Globus pallidus (tissue), 1 donor: ENCODE measurements around the gene OR52N5.

ENCODE experiments used
- DNase-seq: peaks from one replicate; pipeline ENCODE4 v3.0.0-alpha.2; 2015; ENCODE audit warnings: low spot score

Gene OR52N5

DNA sequence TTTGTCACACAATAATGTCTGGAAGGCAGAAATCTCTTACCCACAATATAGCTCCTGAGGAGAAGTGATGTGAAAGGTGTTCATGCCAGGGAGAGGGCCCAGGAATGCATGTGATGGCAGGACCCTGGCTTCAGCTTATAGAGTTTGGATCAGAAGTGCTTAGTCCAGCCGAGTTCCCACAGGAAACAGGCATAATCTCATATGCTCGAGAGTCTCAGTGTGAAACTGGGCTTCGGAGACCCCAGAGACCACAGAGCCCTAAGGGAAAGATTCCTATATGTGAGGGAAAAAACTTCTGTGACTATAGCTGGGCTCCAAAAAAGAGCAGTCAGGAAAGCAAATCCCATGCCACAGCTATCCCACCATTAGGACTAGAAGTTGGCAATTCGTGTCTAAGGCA lies at the start of gene OR52N5:
OR52N5 (minus strand) TSS at position 101 of the 400 bp plus-strand sequence. CDS start 4,721 bp downstream, outside the sequence.
- no peak for DNase-seq

DNA sequence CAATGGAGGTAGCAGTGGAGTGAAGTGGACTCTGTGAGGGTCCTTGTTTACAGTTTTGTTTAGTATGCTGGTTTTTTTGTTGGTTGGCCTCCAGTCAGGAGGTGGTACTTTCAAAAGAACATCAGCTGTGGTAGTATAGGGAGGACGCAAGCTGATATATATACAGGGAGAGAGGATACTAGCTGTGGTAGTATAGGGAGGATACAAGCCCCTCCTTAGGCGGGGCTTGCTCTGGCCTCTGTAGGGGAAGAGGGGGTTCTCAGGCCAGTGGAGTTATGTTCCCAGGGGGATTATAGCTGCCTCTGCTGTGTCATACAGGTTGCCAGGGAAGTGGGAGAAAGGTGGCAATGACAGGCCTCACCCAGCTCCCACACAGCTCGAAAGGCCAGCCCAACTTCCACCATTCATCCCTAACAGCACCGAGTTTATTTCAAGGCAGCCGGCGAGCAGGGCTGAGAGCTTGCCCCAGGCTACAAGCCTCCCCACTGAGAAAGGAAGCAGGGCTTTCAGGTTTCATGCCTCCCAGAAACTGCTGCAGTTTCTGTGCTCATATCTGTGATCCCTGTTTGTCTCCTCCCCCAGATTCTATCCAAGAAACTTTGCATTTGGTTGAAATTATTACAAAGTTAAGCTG lies 48.2 kb upstream of the OR52N5 start:
- no peak for DNase-seq

DNA sequence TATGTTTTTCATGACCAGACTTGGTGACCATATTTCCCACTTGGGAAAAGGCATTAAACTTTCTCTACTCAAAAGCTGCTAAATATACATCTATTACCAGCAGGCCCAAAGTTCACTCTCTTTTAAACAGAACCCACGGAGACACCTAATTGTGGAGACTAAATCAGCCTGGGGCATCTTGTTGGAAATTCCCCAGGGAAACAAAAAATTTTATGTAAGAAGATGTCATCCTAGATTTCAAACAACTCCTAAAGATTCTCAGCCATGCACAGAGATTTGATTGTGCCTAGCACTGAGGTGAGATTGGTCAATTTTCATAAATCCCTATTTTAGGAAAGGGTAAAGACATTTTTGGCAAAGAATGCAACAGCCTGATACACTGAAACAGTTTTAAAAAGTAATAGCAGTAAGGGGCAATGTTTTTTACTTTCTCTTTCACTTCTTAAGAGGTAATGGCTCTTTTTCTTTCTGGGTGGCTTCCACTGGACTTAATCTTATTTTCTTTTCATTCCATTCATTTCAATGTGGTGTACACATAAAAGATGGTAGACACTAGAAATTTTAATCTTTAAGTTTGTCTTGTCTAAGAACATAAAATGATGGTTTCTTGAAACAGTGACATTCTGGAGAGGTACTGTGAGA lies 35.2 kb upstream of the OR52N5 start:
- DNase-seq, result no peak

DNA sequence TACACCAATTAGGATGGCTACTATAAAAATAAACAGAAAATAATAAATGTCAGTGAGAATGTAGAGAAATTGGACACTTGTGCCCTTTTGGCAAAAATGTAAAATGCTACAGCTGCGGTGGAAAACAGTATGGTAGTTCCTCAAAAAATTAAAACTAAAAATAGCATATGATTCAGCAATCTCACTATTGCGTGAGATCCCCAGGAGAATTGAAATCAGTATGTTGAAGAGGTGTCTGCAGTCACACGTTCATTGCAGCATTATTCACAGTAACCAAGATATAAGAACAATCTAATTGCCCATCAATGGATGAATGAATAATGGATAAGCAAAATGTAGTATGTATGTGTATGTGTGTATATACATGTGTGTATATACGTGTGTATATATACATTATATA lies 32.4 kb upstream of the OR52N5 start:
- DNase-seq, result no peak

DNA sequence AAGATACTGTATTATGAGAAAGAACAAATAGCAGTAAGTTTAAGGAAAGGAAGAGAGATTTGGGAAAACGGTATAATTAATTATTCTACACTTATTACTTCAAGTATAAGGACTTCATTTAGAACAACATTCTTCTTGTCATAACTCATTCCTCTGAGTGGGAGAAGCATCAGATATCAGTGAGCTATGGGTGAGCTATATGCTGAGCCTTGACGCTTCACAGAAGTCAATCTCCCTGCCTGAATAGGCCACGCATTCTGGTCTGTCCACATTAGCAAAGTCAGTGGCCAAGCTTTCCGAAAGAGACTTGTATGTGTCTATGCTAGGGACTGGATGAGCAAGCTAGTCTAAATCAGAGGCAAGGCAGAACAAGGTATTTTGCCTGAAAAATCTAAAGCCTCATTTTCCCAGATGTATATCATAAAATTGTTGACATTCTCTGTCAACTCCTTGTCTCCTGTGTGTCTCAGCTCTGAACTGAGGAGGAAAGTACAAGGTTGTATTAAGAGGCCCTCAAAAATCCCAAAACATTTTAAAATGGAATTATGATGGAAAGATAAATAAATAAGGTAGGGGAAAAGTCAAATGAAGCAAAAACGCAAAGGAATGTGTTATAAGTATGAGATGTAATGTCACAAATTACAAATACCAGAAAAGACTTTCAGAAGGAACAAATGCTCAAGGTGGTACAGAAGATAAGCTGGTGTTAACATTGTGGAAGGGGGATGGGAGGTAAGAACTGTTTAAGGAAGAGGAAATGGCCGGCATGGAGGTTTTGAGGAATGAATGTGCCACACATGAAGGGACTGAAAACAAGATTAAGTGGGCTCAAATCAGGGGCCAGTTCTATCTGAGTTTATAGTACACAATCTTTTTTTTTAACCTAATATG lies 27.0 kb upstream of the OR52N5 start:
- no peak for DNase-seq

DNA sequence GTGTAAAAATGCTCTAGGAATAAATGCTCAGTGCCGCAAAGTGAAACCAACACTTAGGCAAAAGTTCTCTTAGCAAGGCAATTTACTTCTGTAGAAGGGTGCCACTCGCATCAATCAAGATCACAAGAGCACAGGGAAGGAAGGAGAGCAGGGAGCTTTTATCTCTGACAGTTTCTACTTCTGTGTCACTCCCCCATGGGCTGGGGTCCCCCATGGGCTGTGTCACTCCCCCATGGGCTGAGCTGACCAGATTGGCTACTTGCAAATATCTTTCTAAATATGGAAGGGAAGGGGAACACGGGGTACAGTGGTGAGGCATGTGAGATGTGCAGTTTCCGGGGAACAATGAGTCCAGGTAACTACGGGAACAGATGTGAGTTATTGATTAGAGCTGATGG lies 26.0 kb upstream of the OR52N5 start:
- no peak for DNase-seq

DNA sequence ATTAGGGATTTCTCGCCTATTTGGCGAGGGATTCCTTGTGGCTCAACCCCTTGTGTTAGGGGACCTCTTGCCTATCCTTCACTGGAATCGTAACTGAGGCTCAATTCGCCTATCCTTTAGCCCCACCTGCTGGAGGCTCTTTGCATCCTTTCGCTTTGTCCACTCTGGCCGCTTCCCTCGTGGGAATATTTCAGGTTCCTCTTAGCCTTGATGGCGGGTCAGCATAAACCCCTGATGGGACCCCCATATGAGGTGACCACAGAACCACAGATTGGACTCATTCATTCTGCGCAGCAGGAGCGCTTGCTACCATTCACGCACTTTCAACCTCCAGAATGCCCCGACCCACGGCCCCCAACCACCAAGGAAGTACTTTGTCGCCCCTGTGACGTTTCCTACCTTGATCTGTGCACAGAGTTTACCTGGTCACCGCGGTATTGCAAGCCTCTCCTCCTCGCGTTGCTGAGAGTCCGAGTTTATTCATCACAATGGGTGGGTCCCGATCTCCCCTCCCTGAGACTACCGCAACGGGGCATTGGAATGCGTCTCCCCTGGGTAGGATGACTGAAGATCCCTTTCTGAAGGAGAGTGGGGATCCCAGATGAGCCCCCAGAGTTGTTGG lies 25.5 kb upstream of the OR52N5 start, which contains the start of gene OR52N2:
OR52N2 (plus strand) TSS at position 425 of the 622 bp plus-strand sequence. CDS start 11,412 bp downstream, outside the sequence.
- peak; percentile 66 for DNase-seq

DNA sequence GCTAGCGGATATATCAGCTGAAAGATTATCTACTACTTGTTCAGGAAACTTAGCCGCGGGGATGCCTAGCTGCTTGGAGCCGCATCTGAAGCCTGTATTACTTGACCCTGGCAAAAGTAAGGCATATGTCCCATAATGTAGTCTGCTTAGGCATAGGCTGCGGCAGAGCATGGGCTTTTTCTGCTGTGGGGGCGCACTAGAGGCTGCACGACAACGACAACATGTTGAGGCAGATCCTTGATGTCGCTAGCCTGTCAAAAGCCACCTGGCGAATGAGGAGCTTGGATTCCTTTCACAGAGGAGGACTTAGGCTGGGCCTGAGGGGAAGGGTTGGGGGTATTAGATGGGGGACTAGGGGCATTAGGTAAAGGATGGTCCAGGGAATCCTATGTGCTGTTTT lies 24.4 kb upstream of the OR52N5 start:
- no peak for DNase-seq

DNA sequence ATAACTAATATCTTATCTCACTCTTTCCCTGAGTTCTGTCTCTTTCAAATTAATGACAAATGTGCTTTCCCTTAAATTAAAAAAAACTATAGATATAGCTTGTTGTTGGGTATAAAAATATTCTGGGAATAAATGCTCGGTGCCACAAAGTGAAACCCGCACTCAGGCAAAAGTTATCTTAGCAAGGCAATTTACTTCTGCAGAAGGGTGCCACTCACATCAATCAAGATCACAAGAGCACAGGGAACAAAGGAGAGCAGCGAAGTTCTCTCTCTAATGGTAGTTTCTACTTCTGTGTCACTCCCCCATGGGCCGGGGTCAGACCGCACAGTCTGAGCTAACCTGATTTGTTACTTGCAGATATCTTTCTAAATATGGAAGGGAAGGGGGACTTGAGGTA lies 20.8 kb upstream of the OR52N5 start:
- DNase-seq, result no peak

DNA sequence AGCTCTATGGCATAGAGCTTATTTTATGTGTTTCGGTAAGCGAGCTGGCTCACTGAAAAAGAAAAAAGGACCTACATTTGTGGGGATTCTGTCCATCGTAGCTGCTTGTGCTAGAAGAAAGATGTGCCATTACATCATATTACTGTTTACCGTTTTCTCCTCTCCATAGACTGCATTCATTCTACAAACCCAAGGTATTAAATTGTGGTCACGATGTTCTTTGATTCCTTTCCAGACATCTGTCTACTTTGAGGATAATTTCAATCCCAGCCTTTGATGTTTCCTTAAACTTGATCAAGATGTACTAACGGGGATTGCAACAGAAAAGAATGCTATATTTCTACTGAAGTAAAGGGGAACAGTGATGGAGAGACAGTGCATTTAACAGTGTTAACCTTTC lies 13.4 kb upstream of the OR52N5 start:
- no peak for DNase-seq

DNA sequence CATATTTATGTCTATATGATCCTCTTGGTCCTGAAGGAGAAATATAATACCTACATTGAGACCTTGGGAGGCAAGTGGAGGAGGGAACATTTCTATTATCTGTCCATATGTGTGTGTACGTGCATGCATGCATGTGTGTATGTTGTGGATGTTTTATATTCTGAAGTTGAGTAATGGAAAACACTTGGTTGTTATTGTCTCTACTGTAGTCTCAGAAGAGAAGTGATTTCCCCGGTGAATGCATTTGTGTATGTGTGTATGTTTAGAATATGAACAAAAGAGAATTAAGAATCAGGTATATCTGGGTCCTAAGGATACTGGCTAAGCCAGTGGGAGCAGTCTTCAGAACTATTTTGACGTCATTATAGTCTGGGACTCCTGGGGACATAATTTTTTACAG lies 8.0 kb upstream of the OR52N5 start, which contains the start of gene OR52N1:
OR52N1 (minus strand) TSS at position 101 of the 400 bp plus-strand sequence. CDS start 2,449 bp downstream, outside the sequence.
- no peak for DNase-seq

DNA sequence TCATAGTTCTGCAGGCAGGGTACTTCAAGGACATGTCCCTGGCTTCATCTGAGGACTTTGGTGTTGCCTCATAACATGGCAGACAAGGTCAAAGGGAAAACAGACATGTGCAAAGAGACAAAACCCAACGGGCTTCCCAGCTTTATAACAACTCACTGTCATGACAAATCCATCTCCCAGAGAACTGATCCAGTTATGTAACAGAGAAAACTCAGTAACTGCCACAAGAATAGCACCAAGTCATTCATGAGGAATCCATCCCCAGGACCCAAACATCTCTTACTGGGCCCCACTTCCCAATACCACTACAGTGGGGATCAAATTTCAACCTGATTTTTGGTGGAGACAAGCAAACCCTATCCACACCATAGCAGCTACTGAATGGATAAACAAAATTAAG lies 16.1 kb downstream of the OR52N5 start:
- no peak for DNase-seq

DNA sequence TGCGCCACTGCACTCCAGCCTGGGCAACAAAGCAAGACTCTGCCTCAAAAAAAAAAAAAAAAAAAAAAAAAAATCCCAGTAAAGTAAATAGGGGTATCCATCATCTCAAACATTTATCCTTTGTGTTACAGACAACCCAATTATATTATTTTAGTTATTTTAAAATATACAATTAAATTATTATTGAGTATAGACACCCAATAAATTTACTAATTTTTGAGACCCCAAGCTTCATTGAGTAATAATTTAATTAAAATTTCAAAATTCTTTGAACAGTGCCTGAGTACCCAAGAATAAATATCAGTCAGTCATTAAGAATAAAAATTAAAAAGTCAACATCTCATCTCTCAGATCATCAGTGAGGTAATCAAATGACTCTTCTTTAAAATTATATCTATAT lies 29.2 kb downstream of the OR52N5 start, which contains the start of gene OR52N4:
OR52N4 (plus strand) TSS at position 301 of the 400 bp plus-strand sequence. CDS start 498 bp downstream, outside the sequence.
- DNase-seq, result no peak

DNA sequence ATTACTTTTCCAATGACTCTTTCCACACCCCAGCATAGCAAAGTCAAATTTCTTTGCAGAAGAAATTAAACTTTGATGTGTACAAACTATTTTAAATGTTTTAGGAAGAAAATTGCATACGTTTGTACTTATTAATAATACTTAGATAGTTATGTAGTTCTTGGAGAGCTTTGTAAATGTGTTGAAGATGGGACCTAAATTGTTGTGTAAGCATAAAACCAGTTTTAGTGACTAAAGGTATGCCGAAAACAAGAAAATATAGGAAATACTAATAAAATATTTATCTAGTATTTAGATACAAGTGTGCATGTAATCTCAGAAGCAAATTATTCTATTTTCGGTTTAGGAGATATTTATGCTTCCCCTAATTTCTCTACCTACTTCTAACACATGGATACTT lies 33.3 kb downstream of the OR52N5 start:
- no peak for DNase-seq

DNA sequence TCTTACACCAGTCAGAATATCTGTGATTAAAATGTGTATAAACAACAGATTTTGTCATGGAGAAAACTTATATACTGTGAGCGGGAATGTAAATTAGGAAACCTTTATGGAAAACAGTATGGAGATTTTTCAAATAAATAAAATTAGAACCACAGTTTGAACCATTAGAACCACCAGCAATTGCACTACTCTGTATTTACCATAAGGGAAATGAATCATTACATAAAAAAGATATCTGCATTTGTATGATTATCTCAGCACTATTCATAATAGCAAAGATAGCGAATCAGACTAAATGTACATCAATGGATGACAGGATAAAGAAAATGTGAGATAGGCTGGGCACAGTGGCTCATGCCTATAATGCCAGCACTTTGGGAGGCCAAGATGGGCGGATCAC lies 36.5 kb downstream of the OR52N5 start:
- no peak for DNase-seq

DNA sequence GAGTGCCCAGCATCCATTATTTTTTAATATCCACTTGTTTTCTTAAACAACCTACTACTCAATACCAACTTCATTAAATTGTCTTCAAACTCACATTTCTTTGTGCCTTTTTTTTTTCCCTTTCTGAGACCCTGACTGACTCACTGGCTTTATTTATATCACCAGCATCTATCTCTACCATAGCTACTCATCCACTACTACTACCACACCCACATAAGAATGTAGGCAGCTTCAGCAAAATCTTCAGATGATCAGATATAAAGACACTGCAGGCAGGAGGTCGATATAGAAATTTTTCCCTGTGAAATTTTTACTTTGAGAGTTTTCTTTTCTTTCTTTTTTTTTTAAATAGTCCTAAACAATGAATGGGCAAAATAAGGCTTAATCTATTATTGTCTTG lies 44.7 kb downstream of the OR52N5 start:
- DNase-seq, result no peak

DNA sequence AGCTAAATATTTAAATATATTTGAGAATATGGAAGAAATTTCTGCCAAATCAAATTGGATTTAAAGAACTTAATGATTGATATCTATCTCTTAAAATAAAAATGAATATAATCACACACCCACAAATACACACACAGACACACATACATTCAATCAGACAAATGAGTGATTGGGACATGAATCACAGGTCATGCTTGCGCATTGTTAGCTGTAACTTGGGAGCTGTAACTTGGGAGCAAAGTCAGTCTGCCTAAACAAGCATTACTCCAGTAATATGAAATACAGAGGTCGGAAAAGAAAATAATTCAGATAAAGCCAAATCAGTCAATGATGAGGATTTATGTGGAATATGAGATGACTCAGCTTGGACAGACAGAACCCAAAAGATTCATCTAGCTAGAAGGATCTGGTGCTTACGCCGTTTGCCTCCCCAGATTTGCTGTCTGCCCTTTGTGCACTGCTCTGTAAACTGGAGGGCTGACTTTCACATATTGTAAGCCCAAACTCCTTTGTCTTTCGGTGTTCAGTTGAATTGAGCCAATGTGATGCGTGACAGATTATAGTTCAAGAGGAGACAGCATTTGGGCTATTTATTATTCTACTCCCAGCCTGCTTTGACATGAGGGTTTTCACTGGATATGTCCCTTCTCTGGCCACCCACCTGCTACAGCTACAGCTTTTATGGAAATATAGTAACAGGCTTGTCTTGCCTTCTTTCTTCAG lies 45.3 kb downstream of the OR52N5 start:
- DNase-seq, result no peak

DNA sequence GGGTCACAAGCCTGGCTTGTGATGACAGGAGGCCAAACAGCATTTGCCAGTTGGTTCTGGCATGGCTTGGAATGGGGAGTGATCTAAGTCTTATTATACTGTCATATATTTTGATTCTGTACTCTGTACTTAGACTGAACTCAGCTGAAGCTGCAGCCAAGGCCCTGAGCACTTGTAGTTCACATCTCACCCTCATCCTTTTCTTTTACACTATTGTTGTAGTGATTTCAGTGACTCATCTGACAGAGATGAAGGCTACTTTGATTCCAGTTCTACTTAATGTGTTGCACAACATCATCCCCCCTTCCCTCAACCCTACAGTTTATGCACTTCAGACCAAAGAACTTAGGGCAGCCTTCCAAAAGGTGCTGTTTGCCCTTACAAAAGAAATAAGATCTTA lies 46.1 kb downstream of the OR52N5 start:
- DNase-seq, result no peak

DNA sequence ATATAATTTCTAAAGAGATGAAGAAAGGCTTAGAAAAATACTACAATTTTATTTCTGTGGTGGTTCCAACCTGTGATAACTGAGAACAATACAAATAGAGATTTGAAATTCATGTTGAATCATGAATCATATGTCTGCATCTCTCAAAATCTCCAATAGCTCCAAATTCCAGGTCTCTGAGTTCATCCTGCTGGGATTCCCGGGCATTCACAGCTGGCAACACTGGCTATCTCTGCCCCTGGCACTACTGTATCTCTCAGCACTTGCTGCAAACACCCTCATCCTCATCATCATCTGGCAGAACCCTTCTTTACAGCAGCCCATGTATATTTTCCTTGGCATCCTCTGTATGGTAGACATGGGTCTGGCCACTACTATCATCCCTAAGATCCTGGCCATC lies 46.8 kb downstream of the OR52N5 start, which contains the start of gene OR56B1:
OR56B1 (plus strand) TSS at position 53 of the 400 bp plus-strand sequence; CDS start at position 122, 69 bp downstream.
- no peak for DNase-seq

DNA sequence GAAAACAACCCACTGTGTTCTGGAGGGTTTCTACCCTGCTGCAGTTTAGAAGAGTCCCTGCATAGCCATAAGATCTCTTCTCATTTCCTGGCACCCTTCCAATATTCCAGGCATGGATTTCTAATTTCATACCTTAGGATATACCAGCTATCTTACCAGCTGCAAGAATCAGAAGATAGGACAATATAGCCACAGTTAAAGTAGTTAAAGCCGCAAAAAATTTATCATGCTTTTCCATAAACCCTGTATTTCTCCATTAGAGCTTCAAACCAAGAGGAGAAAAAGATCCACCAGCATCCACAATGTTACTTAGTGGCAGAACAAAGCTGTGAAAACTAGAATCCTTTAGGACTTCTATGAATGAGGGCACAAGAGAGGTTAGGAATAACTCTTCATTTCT lies 55.5 kb downstream of the OR52N5 start:
- DNase-seq, result no peak

DNA sequence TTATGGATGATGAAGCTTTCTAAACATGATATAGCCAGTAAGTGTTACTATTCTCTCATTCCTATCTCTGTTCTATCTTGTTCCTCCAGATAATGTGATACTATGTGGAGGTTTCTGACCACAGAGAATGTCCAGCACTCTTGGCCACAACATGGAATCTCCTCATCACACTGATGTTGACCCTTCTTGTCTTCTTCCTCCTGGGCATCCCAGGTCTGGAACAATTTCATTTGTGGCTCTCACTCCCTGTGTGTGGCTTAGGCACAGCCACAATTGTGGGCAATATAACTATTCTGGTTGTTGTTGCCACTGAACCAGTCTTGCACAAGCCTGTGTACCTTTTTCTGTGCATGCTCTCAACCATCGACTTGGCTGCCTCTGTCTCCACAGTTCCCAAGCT lies 56.8 kb downstream of the OR52N5 start:
- no peak for DNase-seq
